SK-N-MC (cell line): ENCODE measurements around the gene LIAS.

Source experiments
- EZH2 ChIP-seq: fragments of 200-600 bp; sonication (generic); IDR thresholded peaks from one replicate; pipeline ENCODE4 v1.6.1; 2017; ENCODE audit warnings: antibody characterized with exemption
- FOXP2 ChIP-seq: optimal IDR thresholded peaks from 2 replicates; pipeline ENCODE3; 2011; ENCODE audit warnings: mild to moderate bottlenecking, moderate library complexity; ENCODE audit not compliant: insufficient read depth; ENCODE audit errors: extremely low read length, control extremely low read depth
- POLR2AphosphoS5 ChIP-seq: IDR thresholded peaks from 2 replicates; pipeline ENCODE4 v1.6.1; 2012; ENCODE audit warnings: mild to moderate bottlenecking, low read depth, low read length, borderline replicate concordance

GRCh38 chr4:39480902-39481695, 22.2 kb downstream of the LIAS start:
- no peak for TF ChIP-seq POLR2AphosphoS5
- TF ChIP-seq EZH2, result no peak
- no peak for TF ChIP-seq FOXP2
